ENCODE measurements around the gene SLC27A5.
A peak's percentile ranks its signal among the peaks of the same experiment; 100 is the strongest.

The SLC27A5 gene

DNA sequence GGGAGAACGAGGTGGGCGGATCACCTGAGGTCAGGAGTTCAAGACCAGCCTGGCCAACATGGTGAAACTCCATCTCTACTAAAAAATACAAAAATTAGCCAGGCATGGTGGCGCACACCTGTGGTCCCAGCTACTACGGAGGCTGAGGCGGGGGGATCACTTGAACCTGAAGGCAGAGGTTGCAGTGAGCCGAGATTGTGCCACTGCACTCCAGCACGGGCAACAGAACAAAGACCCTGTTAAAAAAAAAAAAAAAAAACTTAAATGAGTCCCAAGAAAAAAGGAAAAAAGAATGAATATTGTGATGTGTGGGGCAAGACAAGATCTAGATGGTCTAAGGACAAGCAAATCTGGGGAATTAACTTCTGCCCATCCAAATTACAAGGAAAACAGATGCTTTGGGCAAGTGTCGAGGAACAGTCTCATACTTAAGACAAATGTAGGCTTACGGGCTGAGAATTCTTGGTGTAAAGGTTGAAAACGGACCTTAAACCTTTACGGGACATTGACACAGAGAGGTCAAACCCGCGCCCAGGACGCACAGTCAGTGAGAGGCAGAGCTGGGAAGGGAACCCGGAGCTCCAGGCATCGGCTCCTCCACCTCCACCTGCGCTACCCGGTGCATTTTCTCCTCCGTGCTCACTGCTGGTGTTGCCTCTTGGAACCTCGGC is 45.6 kb downstream of the SLC27A5 start:
- no peak for DNase-seq (ENCODE audit: low read depth, low spot score)
- CTCF ChIA-PET: interaction anchor here (1.4 kb wide), 1 partner anchor 48 kb away, joined by 3 read pairs; no protein-coding TSS in a partner anchor
- POLR2A ChIA-PET: interaction anchor here (0.8 to 1.7 kb wide), 3 partner anchors 9 to 53 kb away, joined by 3 read pairs; partner anchors contain the start of genes ZBTB45 and ZNF446
- peak overlapping the region; percentile 80 for H3K4me3 ChIP-seq (ENCODE audit: low read depth, low read length)
- TF ChIP-seq, protein P1, sequence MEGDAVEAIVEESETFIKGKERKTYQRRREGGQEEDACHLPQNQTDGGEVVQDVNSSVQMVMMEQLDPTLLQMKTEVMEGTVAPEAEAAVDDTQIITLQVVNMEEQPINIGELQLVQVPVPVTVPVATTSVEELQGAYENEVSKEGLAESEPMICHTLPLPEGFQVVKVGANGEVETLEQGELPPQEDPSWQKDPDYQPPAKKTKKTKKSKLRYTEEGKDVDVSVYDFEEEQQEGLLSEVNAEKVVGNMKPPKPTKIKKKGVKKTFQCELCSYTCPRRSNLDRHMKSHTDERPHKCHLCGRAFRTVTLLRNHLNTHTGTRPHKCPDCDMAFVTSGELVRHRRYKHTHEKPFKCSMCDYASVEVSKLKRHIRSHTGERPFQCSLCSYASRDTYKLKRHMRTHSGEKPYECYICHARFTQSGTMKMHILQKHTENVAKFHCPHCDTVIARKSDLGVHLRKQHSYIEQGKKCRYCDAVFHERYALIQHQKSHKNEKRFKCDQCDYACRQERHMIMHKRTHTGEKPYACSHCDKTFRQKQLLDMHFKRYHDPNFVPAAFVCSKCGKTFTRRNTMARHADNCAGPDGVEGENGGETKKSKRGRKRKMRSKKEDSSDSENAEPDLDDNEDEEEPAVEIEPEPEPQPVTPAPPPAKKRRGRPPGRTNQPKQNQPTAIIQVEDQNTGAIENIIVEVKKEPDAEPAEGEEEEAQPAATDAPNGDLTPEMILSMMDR (IDR thresholded peaks at IDR 0.05; ENCODE audit: insufficient read depth, low read length, missing control alignments): no peak

DNA sequence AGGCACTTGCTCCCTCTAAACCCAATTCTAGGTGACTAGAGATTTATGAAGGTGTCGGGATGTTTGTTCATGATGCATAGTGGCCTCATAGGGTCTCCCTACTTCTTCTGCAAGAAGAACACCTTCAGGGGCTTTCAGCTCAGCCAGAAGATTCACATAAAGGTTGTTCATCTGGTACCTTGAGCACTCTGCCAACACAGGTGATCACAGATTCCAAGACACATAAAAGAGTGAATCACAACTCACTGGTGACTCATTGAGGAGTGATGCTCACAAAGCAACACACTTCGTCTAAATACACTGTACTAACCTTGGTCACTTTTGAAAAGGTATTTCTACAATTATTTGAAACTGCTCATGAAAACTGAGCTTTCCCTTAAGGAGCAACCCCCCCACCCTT is 51.8 kb downstream of the SLC27A5 start:
- ChIA-PET POLR2A (no interaction called here), CTCF (interaction anchor here (0.8 to 1.5 kb wide), 2 partner anchors 9 to 60 kb away, joined by 3 read pairs; partner anchors contain the start of gene ZNF324B)

DNA sequence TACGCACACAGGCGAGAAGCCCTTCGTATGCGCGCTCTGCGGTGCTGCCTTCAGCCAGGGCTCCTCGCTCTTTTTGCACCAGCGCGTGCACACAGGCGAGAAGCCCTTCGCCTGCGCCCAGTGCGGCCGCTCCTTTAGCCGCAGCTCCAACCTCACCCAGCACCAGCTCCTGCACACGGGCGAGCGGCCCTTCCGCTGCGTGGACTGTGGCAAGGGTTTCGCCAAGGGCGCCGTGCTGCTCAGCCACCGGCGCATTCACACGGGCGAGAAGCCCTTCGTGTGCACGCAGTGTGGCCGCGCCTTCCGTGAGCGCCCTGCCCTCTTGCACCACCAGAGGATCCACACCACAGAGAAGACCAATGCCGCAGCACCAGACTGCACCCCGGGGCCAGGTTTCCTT is 55.7 kb downstream of the SLC27A5 start:
- no peak overlapping the region for H3K4me3 ChIP-seq (ENCODE audit: low read depth, low read length)
- ChIA-PET POLR2A (no interaction called here), CTCF (no interaction called here)
- DNase-seq (ENCODE audit: low read depth, low spot score): no peak
- TF ChIP-seq, protein P1 (IDR thresholded peaks at IDR 0.05; ENCODE audit: insufficient read depth, low read length, missing control alignments): no peak

More for the DNA sequence above, 51.8 kb downstream of the SLC27A5 start:
- DNase-seq (ENCODE audit: low read depth, low spot score): no peak
- TF ChIP-seq, protein P1 (IDR thresholded peaks at IDR 0.05; ENCODE audit: insufficient read depth, low read length, missing control alignments): no peak
- H3K4me3 ChIP-seq (ENCODE audit: low read depth, low read length): no peak overlapping the region

DNA sequence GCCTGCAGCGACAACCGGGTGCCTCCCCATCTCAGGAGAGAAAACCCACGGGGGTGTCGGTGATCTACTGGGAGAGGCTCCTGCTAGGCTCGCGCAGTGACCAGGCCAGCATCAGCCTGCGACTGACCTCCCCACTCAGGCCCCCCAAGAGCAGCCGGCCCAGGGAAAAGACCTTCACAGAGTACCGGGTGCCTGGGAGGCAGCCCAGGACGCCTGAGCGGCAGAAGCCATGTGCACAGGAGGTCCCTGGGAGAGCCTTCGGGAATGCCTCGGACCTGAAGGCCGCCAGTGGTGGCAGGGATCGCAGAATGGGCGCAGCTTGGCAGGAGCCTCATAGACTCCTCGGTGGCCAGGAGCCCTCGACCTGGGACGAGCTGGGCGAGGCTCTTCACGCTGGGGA is 56.5 kb downstream of the SLC27A5 start:
- ChIA-PET CTCF (no interaction called here), POLR2A (no interaction called here)
- no peak for DNase-seq (ENCODE audit: low read depth, low spot score)
- TF ChIP-seq, protein P1 (IDR thresholded peaks at IDR 0.05; ENCODE audit: insufficient read depth, low read length, missing control alignments): no peak
- no peak overlapping the region for H3K4me3 ChIP-seq (ENCODE audit: low read depth, low read length)

DNA sequence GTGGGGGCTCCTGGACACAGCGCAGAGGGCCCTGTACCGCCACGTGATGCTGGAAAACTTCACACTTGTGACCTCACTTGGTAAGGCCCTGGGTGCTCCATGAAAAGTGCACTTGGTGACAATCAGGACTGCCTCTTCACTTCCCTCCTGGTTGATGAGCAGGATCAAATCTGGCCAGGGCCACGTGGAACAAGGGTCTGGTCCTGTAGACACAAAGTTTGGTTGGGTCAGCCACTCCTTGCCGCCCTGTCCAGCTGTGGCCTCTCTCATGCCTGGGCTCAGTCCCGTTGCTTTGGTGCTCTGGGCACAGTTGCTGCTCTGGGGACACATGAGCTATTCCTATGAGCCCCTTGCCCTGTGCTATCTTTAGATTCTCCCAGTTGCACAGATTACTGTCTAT is 58.0 kb downstream of the SLC27A5 start:
- no peak for DNase-seq (ENCODE audit: low read depth, low spot score)
- TF ChIP-seq, protein P1 (IDR thresholded peaks at IDR 0.05; ENCODE audit: insufficient read depth, low read length, missing control alignments): no peak
- H3K4me3 ChIP-seq (ENCODE audit: low read depth, low read length): no peak overlapping the region
- POLR2A ChIA-PET: no interaction called here
- CTCF ChIA-PET: no interaction called here

DNA sequence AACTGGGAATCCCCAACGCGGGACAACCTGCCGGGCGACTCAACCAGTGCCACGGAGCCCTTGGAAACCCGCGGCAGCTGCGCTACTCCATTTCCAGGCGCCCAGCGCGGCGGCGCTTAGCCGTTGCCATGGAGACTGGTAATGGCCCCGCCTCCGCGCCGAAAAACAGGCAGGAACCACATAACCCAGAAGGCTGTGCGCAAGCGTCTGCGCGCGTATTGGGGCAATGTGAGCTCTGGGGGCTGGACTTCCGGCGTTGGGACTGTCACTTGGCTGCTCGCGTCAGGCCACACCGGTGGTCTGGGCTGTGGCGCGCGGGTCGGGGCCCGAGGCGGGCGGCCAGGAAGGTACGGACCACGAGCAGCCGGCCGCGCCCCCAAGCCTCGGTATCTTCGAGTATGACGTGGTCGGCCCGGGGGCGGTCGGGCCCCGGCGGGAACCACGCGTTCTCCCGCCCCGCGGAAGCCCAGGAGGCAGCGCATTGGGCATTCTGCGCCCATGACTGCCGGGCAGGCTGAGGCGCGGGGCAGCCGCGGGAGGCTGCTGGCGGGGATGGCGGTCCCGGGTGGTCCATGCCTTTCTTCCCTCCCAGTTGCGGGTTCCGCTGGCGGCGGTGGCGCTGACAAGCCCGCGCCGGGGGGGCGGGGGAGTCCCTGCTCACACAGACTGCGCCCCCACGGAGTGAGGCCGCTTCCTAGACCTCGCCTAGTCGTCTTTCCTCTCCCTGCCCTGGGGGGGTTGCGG is 60.3 kb downstream of the SLC27A5 start, which contains the start of gene ZNF324B:
TSS of gene ZNF324B (plus strand) at position 265 of the 744 bp plus-strand sequence. CDS start 2,080 bp downstream, outside the sequence.
- H3K4me3 ChIP-seq (ENCODE audit: low read depth, low read length): peak within 1 kb of the TSS; percentile 71
- ChIA-PET POLR2A (no interaction called here), CTCF (interaction anchor here (1.0 to 1.3 kb wide), 2 partner anchors 8 to 17 kb away, joined by 3 read pairs; no protein-coding TSS in a partner anchor)
- TF ChIP-seq, protein P1 (IDR thresholded peaks at IDR 0.05; ENCODE audit: insufficient read depth, low read length, missing control alignments): no peak
- peak; percentile 57 for DNase-seq (ENCODE audit: low read depth, low spot score)
